Embryonic facial prominence (tissue), 1 donor: Measurements from ENCODE around the gene PDZD7.

Source experiments
- DNase-seq: peaks from one replicate; pipeline ENCODE4 v3.0.0-alpha.2; 2016; ENCODE audit errors: extremely low spot score

The PDZD7 gene

GRCh38 chr10:101018600-101019439 lies 12.1 kb downstream of the PDZD7 start:
- DNase-seq: no peak

GRCh38 chr10:101018118-101018599 lies 12.8 kb downstream of the PDZD7 start:
- no peak for DNase-seq

DNA sequence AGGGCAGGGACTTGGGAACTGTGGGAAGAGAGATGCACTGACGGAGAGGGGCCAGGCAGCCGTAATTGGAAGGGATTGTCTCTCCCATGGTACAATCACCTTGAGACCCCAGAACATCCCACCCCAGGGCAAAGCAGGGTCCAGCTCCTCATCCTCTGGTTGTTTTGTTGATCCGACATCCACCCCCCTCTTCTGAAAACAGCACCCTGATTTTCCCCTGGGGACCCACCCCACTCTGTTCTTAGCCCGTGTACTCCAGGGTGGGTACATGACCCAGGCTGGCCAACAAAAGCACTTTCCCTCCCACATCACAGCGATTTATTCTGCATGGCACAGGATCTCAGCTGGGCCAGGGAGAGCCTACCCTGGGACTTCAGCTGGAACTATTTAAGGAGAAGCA lies 14.1 kb downstream of the PDZD7 start:
- no peak for DNase-seq

DNA sequence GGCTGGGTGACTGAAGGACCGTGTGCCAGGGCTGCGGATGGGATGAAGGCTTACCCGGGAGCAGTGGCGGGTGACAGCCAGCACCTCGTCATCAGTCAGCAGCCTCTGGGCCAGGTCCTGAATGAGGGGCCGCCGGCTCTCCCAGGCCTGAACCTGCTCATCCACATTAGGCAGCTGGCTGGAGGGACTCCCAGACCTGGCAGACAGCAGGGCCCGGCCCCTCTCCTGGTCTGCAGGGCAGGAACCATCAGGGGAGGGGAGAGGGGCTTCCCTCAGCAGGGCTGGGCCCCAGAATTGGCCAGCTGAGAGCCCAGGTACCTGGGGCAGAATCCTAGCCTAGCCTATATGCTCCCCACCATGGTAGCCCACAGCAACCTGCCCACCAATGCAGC lies 15.4 kb downstream of the PDZD7 start:
- no peak for DNase-seq

DNA sequence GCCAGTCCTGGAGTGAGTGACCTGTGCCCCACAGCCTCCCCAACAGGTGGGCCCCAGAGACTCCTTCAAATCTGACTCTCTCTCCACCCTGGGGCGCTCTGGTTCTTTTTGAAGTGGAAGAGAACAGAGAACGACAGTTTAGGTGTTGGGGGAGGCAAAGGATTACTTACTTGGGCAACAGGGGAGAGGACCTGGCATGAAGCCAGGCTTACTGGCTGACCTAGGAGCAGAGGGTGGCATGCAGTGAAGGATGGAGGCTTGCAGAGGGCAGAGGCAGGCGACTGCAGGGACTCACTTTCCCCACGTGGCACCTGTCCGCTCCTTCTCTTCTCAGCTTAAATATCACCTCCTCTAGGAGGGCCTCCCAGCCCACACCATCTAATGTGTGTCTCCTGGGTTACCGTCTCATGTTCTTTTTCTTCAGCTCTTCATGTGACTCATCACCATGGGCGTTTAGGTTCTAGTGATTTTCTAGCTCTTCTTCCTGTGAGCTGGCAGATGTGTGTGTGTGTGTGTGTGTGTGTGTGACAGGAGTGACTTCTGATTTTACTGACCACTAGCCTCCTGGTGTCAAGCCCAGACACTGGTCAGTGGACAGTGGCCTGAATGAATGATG lies 15.9 kb downstream of the PDZD7 start:
- no peak for DNase-seq

- no peak for DNase-seq
These were observed 16.6 kb downstream of the PDZD7 start for GRCh38 chr10:101014230-101014884.

DNA sequence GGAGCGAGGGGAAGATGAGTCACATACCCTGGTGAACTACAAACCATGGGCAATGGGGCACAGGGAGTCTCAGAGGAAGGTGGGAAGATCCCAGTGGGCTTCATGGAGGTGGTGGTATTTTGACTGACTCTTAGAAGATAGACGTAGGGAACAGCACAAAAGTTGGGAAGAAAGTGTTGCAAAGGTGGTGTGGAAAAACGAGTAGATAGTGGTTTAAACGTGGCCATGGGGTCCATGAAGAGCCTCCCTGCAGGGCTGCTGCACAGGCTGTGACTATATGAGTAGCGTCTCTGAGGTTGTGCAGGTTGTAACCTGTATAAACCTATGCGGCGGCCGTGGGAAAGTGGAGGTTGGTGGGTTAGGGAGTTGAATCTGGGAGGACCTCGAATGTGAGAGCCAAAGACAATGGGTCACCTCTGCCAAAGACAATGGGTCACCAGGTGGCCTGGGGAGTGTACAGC lies 17.5 kb downstream of the PDZD7 start:
- no peak for DNase-seq

DNA sequence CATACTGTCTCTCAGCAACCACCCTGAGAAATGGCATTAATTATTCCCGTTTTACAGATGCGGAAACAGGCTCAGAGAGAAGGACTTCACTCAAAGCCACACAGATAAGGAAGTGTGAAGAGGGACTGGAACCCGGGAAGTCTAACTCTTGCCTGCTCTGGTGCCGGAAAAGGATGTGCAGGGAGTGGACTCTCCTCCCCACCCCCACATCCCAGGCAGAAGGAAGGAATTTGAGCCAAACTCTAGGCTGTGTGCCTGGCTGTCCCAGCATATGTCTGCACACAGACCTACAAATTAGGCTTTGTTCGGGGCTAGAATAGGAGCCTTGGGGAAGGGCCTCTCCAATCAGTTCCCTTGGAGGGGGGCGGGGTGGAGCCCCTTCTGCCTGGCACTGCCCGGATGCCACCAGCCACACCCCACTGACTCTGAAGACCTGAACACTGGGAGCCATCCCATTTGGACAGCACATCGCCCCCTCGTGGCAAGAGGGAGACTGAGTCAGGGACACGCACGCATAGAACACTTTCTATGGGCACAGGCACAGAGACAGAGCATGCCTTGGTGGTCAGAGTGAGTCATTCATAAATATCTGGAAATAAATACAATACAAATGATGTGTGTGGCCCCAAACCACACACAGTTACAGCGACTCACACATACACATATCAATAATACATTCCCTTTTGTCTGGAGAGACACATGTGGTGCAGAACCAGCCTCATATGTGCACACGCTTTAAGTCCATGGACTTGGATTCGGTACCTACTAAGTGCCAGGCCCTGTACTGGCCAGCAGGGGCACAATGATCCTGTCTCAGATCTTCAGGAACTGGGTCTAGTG lies 18.2 kb downstream of the PDZD7 start:
- peak; percentile 53 for DNase-seq

DNA sequence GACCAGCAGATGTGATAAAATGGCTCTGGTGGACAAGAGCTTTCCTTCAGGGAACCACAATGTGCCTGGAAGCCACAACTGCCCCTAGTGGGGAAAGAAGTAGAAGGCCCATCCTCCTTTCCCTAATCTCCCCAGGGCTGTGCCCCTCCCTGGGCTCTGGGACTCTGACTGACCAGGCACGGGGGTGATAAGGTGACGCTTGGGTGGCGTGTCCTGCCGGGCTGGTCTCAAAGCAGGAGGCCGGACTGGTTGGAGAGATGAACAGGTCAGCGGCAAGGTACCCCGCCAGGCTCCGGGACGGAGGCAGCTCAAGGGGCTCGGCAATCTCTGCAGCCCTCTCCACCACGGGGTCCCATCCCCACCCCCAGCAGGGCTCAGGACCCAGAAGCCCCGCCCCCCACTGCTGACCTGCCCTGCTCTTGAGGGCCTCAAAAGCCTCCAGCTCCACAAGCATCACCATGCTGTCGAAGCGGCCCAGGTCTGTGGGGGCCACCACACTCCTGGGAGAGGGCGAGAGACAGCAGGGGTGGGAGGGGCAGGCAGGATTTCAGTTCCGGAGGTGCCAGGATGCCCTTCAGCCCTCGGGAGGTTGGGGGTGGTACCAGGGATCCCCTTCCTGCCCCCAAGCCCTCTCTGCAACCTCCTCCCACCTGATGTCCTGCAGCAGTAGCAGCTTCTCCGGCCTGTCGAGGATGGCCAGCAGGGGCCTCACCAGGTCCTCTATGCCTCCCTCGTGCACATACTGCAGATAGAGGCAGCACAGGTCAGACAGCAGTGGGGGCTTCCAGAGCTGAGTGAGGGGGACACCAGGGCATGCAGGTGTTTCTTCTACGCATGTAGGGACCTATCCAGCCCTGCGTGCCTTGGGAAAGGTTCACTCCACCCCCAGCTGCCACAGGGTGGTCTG lies 19.2 kb downstream of the PDZD7 start:
- DNase-seq: no peak

DNA sequence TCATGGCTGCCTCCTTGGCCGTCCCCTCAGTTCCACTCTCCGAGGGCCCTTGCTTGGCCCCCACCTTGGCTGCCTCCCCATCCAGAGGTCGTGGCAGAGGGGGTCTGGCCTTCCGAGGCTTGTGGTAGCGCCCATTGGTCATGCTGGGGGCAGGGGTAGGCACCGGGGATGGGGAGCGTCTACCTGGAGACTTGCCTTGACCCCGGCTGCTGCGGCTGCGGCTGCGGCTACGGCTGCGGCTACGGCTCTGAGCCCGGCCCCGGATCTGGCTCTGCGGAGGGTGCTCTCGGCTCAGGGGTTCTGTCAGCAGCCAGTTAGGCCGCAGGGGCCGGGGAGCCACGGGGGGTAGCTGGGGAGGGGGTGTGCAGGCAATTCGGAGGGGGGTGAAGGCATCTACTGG lies 20.6 kb downstream of the PDZD7 start:
- no peak for DNase-seq

- no peak for DNase-seq
These were observed 22.0 kb downstream of the PDZD7 start for GRCh38 chr10:101008823-101009423.

- DNase-seq: no peak
These were observed 22.8 kb downstream of the PDZD7 start for GRCh38 chr10:101007915-101008822.

GRCh38 chr10:101007099-101007711 lies 23.7 kb downstream of the PDZD7 start:
- DNase-seq: no peak

DNA sequence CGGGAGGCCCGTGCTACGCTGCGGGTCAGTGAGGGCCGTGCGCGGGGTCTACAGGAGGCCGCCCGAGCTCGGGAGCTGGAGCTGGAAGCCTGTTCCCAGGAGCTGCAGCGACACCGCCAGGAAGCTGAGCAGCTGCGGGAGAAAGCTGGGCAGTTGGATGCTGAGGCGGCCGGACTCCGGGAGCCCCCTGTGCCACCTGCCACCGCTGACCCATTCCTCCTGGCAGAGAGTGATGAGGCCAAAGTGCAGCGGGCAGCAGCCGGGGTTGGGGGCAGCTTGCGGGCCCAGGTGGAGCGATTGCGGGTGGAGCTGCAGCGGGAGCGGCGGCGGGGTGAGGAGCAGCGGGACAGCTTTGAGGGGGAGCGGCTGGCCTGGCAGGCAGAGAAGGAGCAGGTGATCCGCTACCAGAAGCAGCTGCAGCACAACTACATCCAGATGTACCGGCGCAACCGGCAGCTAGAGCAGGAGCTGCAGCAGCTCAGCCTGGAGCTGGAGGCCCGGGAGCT lies 24.3 kb downstream of the PDZD7 start:
- DNase-seq: no peak

GRCh38 chr10:101005869-101006567 lies 24.9 kb downstream of the PDZD7 start:
- no peak for DNase-seq

- DNase-seq: no peak
These were observed 25.6 kb downstream of the PDZD7 start for GRCh38 chr10:101005361-101005760.

DNA sequence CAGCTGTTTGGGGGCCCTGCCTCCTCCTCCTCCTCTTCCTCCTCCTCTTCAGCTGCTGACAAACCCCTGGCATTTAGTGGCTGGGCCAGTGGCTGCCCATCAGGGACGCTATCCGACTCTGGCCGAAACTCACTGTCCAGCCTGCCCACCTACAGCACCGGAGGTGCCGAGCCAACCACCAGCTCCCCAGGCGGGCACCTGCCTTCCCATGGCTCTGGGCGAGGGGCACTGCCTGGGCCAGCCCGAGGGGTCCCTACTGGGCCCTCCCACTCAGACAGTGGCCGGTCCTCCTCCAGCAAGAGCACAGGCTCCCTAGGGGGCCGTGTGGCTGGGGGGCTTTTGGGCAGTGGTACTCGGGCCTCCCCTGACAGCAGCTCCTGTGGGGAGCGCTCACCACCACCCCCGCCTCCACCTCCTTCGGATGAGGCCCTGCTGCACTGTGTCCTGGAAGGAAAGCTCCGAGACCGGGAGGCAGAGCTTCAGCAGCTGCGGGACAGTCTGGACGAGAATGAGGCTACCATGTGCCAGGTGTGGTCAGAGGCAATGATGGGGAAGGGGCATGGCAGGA lies 27.2 kb downstream of the PDZD7 start:
- no peak for DNase-seq

- no peak for DNase-seq
These were observed 28.5 kb downstream of the PDZD7 start for GRCh38 chr10:101002456-101002855.
